GM18868 (cell line): Measurements from ENCODE around the gene TPM2.

Experiments used
- ATAC-seq: cut with Tn5 transposase; IDR thresholded peaks from one replicate; pipeline ENCODE4 v1.9.1; 2021; ENCODE audit warnings: mild to moderate bottlenecking, moderate library complexity; ENCODE audit not compliant: unreplicated experiment

TPM2 gene

DNA sequence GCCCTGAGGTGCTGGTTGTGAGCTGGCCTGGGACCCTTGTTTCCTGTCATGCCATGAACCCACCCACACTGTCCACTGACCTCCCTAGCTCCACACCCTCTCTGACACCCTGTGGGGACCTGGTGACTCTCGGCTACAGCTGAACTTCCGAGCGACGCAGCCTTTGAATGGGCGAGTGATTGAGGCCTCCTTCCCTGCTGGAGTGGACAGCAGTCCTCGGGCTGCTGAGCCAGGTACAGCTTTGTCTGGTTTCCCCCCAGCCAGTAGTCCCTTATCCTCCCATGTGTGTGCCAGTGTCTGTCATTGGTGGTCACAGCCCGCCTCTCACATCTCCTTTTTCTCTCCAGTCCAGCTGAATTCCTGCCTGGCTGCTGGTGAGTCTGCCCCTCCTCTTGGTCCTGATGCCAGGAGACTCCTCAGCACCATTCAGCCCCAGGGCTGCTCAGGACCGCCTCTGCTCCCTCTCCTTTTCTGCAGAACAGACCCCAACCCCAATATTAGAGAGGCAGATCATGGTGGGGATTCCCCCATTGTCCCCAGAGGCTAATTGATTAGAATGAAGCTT, 9.9 kb downstream of the TPM2 start:
- ATAC-seq, result no peak

DNA sequence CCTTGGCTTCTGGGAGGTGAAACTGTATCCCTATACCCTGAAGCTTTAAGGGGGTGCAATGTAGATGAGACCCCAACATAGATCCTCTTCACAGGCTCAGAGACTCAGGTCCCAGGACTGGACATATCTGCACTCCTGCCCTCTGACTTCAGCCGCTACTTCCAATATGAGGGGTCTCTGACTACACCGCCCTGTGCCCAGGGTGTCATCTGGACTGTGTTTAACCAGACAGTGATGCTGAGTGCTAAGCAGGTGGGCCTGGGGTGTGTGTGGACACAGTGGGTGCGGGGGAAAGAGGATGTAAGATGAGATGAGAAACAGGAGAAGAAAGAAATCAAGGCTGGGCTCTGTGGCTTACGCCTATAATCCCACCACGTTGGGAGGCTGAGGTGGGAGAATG, 10.6 kb downstream of the TPM2 start:
- no peak for ATAC-seq

DNA sequence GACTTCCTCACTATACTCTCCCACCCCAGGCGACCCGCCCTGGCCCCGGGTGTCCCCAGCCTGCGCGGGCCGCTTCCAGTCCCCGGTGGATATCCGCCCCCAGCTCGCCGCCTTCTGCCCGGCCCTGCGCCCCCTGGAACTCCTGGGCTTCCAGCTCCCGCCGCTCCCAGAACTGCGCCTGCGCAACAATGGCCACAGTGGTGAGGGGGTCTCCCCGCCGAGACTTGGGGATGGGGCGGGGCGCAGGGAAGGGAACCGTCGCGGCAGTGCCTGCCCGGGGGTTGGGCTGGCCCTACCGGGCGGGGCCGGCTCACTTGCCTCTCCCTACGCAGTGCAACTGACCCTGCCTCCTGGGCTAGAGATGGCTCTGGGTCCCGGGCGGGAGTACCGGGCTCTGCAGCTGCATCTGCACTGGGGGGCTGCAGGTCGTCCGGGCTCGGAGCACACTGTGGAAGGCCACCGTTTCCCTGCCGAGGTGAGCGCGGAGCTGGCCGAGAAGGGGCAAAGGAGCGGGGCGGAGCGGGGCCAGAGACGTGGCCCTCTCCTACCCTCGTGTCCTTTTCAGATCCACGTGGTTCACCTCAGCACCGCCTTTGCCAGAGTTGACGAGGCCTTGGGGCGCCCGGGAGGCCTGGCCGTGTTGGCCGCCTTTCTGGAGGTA, 13.9 kb downstream of the TPM2 start:
- peak; percentile 62 for ATAC-seq

DNA sequence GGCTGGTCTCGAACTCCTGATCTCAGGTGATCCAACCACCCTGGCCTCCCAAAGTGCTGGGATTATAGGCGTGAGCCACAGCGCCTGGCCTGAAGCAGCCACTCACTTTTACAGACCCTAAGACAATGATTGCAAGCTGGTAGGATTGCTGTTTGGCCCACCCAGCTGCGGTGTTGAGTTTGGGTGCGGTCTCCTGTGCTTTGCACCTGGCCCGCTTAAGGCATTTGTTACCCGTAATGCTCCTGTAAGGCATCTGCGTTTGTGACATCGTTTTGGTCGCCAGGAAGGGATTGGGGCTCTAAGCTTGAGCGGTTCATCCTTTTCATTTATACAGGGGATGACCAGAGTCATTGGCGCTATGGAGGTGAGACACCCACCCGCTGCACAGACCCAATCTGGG, 14.5 kb downstream of the TPM2 start:
- no peak for ATAC-seq

DNA sequence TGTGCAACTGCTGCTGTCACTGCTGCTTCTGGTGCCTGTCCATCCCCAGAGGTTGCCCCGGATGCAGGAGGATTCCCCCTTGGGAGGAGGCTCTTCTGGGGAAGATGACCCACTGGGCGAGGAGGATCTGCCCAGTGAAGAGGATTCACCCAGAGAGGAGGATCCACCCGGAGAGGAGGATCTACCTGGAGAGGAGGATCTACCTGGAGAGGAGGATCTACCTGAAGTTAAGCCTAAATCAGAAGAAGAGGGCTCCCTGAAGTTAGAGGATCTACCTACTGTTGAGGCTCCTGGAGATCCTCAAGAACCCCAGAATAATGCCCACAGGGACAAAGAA, 15.7 kb downstream of the TPM2 start:
- no peak for ATAC-seq

DNA sequence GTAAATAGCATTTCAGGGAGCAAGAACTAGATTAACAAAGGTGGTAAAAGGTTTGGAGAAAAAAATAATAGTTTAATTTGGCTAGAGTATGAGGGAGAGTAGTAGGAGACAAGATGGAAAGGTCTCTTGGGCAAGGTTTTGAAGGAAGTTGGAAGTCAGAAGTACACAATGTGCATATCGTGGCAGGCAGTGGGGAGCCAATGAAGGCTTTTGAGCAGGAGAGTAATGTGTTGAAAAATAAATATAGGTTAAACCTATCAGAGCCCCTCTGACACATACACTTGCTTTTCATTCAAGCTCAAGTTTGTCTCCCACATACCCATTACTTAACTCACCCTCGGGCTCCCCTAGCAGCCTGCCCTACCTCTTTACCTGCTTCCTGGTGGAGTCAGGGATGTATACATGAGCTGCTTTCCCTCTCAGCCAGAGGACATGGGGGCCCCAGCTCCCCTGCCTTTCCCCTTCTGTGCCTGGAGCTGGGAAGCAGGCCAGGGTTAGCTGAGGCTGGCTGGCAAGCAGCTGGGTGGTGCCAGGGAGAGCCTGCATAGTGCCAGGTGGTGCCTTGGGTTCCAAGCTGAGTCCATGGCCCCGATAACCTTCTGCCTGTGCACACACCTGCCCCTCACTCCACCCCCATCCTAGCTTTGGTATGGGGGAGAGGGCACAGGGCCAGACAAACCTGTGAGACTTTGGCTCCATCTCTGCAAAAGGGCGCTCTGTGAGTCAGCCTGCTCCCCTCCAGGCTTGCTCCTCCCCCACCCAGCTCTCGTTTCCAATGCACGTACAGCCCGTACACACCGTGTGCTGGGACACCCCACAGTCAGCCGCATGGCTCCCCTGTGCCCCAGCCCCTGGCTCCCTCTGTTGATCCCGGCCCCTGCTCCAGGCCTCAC, 16.3 kb downstream of the TPM2 start, which contains the start of gene CA9:
Gene CA9 (plus strand): TSS at position 797 of the 893 bp plus-strand sequence. CDS start 32 bp downstream, at position 829.
- no peak for ATAC-seq

DNA sequence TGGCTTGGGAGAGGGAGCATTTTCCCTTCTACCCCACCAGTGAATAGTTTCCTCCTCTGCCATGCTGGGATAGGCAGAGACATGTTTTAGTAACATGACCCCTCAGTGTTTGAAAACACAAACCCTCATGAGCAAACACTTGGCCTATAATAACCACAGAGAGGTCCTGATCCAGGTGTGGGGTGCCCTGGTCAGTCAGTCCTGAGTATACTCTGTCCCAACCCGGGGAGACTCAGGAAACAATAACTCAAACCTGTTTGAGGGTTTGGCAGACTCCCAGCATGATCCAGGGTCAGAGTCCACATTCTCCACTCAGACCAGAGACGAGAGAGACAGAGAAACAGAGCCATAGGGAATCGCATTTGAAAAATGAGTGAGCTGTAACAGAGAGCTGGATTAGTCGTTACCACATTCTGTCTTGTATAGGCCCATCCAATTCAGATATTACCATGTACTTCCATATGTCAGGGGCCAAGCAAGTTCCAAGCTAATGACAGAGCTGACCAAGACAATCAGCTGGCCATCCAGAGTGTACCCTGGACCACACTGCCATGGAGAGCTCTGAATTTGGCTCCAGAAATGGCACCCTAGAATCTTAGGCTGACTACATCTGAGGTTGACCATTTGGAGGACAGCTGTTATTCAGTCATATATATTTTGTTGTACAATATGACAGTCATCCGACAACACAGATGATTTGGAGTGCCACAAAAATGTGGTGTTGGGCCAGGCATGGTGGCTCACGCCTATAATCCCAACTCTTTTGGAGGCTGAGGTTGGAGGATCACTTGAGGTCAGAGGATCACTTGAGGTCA, 20.2 kb downstream of the TPM2 start:
- ATAC-seq, result no peak

DNA sequence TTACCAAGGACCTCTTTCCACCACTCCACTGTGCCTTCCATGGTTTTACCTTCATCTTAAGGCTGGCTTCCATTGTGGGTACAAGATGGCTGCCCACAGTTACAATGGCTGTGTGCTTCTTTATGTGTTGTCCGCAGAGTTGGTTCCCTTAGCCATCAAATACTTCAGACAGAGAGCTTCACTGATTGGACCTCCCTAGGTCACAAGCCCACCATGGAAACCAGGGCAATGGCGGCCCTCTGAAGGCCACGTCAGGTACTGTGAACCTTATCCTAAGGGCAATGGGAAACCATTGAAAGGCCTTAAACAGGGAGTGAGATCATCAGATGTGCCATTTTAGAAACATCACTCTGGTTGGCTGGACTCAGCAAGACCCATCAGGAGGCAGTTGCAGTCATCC, 21.8 kb downstream of the TPM2 start:
- no peak for ATAC-seq

DNA sequence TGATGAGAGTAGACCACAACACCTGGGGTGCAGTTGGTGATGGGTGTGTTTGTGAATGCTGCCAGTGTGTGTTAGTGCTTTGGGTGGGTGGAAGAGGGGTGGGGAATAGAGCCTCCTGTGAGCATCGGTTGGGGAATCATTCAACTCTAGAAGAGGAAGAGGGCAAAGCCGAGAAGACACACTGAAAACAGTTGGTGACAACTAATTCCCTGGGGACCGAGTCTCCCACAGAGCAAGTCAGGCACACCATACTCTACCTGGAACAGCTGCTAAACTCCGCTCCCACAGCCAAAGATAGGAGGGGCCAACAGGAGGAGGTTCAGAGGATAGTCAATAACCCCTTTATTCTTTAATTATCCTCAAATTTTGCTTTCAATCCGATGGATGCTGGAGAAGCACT, 23.2 kb downstream of the TPM2 start:
- ATAC-seq, result no peak

DNA sequence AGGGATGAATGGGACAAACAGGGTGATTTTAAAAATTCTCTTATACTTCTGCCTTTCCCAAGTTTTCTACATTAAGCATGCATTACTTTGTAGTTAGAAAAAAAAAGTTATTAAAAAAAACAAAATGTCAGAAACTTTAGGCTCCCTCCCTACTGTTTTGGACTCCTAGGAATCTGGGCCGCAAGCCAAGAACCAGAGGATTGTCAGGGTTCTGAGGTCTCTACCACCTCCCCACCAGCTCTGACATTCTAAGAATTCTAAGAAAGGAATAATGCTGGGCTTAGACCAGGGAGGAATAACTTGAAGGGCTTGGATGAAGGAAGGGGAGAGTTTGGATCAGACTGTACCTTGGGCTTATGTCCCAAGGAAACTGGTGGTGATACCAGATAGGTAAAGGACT, 23.7 kb downstream of the TPM2 start:
- no peak for ATAC-seq

DNA sequence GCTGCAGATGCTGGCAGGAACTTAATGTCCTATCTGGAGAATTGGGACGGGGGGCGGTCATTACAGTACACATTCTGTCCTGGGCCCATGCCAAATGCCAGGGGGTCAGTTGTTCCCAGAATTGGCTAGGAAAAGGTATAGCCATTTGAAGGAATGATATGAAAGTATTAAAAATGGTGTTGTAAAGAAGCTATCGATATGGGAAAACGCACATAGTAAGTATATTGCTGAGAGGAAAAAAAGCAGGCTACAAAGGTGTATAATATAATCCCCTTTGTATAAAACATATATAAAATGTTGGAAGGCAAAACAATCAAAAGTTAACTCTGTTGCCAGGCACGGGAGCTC, 24.3 kb downstream of the TPM2 start:
- no peak for ATAC-seq

DNA sequence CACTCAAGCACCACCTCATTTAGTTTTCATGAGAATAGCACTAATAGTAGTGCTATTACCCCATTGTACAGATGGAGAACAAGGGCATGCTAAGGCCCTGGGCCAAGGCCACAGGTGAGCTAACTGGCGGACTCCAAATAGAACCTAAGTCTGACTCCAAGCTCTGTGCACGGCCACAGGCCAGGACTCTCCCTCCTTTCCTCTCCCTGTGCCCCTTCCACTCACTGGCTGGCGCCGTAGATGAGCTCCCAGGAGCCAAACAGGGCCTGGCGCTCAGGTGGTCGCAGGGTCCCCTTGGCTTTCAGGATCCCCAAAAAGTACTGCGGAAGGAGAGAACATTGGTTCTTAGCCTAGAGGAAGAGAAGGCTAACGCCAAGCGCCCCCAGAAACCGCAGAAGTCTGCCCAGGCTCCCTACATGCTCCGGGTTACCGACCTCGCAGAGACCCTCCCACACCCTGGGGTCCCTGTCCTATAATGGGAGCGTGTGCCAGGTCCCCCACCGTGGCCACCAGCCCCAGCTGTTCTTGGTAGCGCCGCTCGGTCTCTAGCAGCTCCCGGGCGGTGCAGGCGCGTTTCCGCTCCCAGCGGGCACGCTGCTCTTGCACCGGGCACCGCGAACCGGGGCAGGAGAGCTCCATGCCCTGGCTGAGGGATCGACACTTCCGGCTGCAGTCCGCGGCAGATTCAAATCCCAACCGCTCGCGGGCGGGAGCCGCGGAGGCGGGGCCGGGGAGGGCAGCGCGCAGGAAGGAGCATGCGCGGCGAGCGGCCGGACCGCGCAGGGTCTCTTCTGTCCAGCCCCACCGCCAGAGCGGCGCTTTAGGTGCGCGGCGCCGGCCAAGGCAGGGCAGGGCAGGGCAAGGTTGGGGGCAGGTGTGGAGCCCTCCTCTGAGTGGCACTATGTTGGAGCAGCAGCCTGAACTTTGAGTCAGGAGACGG, 24.9 kb downstream of the TPM2 start, which contains the start of gene ARHGEF39:
Gene ARHGEF39 (minus strand): TSS at position 665 of the 940 bp plus-strand sequence. CDS start 26 bp downstream, at position 639.
- ATAC-seq, result peak; percentile 68

DNA sequence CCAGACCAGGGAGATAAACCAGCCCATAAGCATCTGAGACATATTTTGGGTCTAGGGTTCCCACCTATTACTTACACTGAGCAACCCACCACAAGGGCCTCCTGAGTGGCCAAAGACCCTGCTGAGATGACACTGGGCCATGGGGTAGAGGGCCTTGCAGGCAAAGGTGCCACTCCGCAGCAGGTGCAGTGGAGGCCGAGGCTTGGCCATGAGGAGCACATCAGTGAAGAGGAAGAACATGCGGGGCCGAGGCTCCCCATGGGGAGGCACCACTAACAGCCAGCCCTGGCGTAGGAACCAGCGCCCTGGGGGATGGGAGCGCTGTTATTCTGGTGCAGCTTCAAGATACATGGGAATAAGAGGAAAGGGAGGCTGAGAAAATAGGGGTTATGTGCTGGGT, 27.3 kb downstream of the TPM2 start:
- ATAC-seq, result no peak

DNA sequence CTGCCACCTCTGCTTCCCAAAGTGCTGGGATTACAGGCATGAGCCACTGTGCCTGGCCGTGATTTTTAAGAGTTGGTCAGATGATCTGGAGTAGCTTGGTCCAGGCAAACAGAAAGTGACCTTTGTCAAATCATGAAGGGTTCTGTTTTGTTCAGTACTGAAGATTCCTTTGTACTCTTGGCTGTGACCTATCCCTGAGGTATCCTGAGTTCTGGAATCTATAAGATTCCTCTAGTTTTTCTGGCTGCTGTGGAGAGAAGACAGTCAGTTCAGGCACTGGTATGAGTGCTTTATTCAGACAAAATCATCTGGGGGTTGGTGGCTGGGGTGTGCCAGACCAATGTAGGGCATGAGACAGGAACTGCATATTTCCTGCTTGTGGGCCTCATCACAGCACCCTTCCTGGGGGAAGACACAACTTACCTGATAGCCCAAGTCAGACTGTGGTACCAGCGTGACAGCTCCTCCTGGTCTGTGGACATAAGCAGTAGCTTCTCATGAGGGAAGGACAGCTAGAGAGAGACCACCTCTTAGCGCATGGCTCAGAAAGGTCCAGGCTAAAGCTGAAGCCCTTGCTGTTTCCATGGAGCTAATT, 27.9 kb downstream of the TPM2 start:
- no peak for ATAC-seq

DNA sequence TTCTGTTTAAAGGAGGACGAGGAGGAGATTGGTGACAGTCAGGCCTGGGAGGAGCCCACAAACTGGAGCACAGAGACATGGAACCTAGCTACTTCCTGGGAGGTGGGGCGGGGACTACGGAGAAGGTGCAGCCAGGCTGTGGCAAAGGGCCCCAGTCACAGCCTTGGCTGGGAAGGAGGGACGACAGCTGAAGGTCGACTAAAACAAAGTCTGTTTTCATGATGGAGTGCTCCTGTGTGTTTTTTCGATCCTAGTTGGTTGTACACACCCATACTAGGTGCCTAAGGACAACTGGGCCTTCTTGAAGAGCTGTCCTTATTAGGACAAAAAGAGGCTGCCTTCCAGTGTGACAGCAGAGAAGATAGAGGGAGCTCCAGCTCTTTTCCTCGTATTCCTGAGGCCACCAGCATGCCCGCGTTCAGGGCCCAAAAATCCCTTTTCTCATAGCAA, 28.7 kb downstream of the TPM2 start:
- ATAC-seq, result no peak

DNA sequence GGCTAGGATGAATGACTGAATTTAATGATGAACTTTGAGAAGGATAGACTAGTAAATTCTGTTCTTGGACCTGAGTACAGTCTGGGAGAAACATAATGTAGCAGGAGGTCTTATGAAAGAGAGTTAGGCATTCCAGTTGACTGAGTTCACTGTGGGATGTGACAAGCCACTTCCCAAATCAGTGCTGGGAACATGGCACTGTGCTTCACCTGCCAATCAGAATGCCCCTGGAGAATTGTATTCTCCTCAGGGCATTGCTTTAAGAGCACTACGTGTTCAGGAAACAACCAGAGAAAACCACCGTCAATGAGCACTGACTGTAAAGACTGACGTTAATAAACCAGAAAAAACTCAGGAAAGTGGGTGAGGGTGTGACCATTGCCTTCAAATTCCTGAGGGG, 30.4 kb downstream of the TPM2 start:
- ATAC-seq, result no peak

DNA sequence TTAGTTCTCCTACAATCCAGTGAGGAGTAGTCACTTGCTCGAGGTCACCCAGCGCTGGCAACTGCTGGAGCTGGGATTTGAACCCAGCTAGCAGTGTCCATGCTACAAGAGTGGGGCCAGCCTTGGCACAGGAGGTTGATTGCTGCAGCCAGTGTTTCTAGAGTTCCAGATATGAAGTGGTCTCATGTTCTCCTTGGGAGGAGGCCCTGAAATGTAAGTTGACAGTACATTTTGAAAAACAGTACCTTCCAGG, 30.8 kb downstream of the TPM2 start:
- no peak for ATAC-seq

DNA sequence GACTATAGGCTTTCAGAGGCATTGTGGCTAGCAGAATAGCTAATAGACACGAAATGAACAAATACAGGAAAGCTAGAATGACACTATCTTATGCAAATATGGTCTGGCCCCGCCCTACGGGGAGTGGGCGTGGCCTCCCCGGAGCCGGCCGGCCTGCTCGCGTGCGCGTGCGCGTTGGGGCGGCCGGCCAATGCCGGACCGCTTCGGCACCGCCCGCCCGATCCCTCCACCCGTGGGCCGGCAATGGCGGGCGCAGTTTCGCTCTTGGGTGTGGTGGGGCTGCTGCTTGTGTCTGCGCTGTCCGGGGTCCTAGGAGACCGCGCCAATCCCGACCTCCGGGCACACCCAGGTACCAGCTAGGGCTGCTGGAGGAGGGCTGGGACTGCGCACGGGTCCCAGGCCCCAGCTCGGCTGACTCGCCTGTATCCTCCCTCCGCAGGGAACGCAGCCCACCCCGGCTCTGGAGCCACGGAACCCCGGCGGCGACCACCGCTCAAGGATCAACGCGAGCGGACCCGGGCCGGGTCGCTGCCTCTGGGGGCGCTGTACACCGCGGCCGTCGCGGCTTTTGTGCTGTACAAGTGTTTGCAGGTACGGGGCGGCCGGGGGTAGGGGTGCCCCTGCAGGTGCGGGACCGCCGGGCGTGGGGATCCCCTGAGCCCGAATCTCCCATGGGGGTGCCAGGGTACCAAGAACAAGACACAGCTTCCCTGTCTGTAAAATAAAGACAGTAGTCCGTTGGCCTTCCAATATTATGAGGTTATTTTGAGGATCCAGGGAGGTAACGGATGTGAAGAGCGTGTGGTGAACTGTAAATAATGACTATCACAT, 31.4 kb downstream of the TPM2 start, which contains the start of gene CCDC107:
Gene CCDC107 (plus strand): TSS at position 156 of the 831 bp plus-strand sequence. CDS start 88 bp downstream, at position 244.
- ATAC-seq, result peak; percentile 63
